Measurements from ENCODE around the gene ZNF860.

Gene ZNF860

DNA sequence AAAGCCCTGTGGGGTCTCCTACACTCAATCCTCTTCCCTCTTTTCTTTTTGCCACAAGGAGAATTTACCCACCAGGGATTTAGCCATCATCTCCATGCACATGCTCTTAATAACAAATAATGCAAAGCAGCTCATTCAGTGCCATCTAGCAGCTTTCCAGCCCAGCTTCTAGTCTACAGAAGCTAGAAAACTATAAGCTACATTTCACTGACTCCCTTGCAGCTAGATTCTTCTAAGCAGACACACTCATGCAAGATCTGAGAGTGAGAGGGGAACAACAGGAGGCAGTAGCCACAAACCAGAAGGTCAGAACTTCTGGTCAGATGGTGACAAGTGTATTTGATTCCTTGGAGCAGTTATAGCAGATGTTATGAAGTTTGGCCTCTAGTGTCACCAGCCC, 26.0 kb upstream of the ZNF860 start:
- Mint-ChIP-seq H3K4me1 (peaks cover 5% of the 10 kb centered on the region), H3K4me3 (no peak overlapping the region)

DNA sequence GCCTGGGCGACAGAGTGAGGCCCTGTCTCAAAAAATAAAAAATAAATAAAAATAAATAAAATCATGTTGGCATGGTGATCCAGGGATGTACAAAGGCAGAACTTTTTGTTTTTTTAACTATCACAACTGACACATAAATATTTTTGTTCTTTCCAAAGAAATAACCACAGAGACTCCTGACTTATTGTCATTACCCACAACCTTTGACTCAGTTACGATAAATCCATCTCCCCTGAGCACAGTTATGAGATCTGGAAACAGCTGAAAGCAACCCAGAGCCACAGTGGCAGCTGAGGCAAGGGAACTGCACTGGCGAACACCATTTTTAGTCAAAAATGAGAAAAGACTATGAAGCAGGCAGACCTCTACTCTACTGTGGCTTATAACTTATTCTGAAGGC, 24.4 kb upstream of the ZNF860 start:
- H3K27ac Mint-ChIP-seq: no peak overlapping the region
- DNase-seq (no peak), ATAC-seq (no peak)
- H3K27me3 Mint-ChIP-seq: peaks cover 25% of the 10 kb centered on the region
- H3K4me3 Mint-ChIP-seq: no peak overlapping the region
- H3K4me1 Mint-ChIP-seq: peaks cover 11% of the 10 kb centered on the region
- peaks cover 8 to 9% of the 10 kb centered on the region in 2 donors for H3K9me3 Mint-ChIP-seq

More for the DNA sequence above, 26.0 kb upstream of the ZNF860 start:
- no peak overlapping the region for H3K27ac Mint-ChIP-seq
- H3K27me3 Mint-ChIP-seq: peaks cover 26% of the 10 kb centered on the region
- no peak for DNase-seq
- ATAC-seq: no peak
- peaks cover 11 to 14% of the 10 kb centered on the region in 2 donors for H3K9me3 Mint-ChIP-seq

DNA sequence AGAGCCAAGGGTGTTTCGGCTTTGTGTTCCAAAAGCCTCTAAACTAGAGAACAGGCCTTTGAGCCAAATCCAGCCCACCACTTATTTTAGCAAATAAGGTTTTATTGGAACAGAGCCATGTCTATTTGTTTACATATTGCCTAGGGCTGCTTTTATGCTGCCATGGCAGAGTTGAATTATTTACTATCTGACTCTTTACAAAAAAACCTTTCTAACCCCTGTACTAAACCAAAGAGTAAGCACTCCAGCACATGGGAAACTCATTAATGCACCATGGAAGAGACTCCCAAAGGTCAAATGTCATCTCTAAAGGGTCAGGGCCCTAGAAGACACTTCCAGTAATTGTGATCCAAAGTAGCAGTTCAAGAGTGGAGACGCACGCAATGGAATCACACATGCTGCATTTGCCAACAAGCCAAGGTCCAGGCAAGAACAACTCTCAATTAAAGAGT, 22.8 kb upstream of the ZNF860 start:
- peaks cover 8 to 9% of the 10 kb centered on the region in 2 donors for H3K9me3 Mint-ChIP-seq
- ATAC-seq (no peak), DNase-seq (no peak)
- no peak overlapping the region for H3K4me3 Mint-ChIP-seq
- H3K4me1 Mint-ChIP-seq: peaks cover 13% of the 10 kb centered on the region
- H3K27ac Mint-ChIP-seq: no peak overlapping the region
- peaks cover 22% of the 10 kb centered on the region for H3K27me3 Mint-ChIP-seq

DNA sequence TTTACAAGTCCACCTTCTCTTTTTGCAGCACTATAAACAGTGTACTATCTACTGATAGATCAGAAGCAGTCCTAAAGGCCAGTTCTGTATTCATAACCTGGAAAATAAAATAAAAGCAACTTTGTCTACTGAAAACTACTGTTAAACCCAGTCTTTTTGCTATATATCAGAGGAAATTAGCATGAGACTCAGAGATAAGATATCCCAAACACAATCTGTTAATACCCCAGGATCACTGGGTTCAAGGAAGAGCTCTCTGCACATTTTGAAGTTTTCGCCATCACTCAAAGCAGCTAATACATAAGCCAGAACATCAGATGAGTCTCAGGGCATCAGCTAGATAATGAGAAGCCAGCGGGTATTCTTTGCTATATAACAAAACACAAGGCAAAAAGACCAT, 22.3 kb upstream of the ZNF860 start:
- Mint-ChIP-seq H3K4me1 (peaks cover 13% of the 10 kb centered on the region), H3K27me3 (peaks cover 27% of the 10 kb centered on the region), H3K4me3 (no peak overlapping the region), H3K27ac (peak overlapping the region; percentile 48 to 49), H3K9me3 (peaks cover 8 to 9% of the 10 kb centered on the region in 2 donors)
- no peak for ATAC-seq
- no peak for DNase-seq

DNA sequence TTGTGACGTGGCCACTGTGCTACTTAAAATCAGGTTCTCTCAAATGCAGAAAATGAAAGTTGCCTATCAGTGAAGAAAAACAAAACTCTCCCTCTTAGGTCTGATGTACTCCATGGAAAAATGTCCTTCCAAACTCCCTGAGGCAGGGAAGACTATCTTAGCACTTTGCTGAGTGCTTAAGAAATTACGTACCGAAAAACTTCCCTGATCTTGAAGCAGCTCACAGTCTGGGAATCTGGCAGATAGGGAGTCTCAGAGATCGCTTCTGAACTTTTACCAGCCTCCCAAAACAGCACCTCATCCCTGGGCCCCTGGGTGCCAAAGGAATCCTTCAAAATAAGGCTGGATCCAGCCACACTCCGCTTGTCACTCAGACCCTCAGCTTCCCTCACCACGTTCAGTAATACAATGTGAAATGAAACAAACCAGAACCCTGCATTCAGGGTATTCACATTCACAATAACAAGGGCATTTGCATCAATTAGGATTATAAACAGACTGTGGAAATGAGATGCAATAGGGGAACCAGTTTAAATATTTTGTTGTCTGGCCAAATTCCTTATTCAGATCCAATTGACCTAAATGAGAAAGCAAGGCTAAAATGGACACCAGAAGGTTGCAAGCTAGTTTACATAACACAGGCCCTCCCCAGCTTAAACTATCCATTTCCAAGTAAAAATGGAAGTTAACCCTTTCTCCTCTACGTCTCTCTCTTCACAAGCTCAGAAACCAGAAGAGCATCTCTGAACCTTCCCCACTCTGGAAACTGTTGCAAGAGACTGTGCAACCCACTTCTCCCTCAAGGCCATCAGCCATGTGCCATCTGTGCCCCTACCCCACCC, 21.4 kb upstream of the ZNF860 start:
- peaks cover 28% of the 10 kb centered on the region for H3K27me3 Mint-ChIP-seq
- peaks cover 5 to 7% of the 10 kb centered on the region in 2 donors for H3K9me3 Mint-ChIP-seq
- ATAC-seq (no peak), DNase-seq (no peak)
- H3K4me1 Mint-ChIP-seq: peaks cover 13% of the 10 kb centered on the region
- H3K27ac Mint-ChIP-seq: peak overlapping the region in 1 of 2 donors; percentile 72
- H3K4me3 Mint-ChIP-seq: no peak overlapping the region

DNA sequence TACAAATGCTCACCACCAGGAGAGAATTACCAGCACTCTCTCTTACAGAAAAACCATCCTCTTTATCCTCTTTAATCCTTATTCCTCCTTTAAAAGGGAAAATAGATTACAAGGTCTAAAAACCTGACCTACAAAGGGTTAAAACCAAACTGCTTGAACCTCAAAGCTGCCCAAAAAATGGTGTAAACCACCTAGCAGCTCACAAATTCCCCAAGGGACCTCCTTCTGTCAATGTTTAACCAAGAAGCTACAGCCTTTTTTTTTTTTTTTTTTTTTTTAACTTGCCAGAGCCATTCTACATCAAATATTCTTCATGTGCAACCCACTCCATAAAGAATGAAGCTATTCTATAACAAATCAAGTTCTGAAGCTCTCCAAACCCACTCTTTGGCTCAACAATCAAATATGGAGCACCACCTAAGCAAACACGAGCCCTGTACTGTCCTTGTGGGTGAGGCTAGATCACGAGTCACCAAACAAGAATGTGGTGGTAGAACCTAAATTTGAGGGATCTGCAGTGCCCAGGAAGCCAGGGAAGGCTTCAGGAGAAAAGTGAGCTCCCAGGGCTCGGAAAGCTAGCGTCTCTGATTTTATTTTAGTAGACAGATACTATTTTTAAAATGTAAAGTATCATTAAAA, 20.6 kb upstream of the ZNF860 start:
- no peak for DNase-seq

DNA sequence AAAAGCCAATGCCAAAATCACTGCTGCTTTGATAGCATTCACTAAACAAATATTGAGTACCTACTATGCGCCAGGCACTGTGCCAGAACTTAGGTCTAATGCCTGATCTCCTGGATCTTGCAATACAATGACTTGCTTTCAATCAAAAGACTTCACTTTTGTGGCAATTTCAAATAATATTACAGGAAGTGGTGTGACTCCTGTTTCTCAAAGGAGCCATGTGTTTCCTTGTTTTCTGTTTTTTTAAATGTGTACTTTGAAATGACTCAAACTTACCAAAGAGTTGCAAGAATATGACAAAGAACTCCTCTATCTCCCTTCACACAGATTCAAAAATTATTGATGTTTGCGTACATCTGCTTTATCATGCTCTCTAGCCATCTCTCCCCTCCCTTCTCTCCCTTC, 18.7 kb upstream of the ZNF860 start:
- DNase-seq (no peak), ATAC-seq (peak; percentile 49)
- H3K4me3 Mint-ChIP-seq: peak overlapping the region in 1 of 2 donors; percentile 55
- no peaks in the 10 kb centered on the region for H3K9me3 Mint-ChIP-seq
- peaks cover 13% of the 10 kb centered on the region for H3K4me1 Mint-ChIP-seq
- peak overlapping the region in 1 of 2 donors; percentile 93 for H3K27ac Mint-ChIP-seq
- H3K27me3 Mint-ChIP-seq: peaks cover 28% of the 10 kb centered on the region

More for the DNA sequence above, 20.6 kb upstream of the ZNF860 start:
- H3K4me3 Mint-ChIP-seq: no peak overlapping the region
- H3K27ac Mint-ChIP-seq: peak overlapping the region in 1 of 2 donors; percentile 54
- no peaks in the 10 kb centered on the region for H3K9me3 Mint-ChIP-seq
- no peak for ATAC-seq
- peaks cover 13% of the 10 kb centered on the region for H3K4me1 Mint-ChIP-seq
- H3K27me3 Mint-ChIP-seq: peaks cover 28% of the 10 kb centered on the region

DNA sequence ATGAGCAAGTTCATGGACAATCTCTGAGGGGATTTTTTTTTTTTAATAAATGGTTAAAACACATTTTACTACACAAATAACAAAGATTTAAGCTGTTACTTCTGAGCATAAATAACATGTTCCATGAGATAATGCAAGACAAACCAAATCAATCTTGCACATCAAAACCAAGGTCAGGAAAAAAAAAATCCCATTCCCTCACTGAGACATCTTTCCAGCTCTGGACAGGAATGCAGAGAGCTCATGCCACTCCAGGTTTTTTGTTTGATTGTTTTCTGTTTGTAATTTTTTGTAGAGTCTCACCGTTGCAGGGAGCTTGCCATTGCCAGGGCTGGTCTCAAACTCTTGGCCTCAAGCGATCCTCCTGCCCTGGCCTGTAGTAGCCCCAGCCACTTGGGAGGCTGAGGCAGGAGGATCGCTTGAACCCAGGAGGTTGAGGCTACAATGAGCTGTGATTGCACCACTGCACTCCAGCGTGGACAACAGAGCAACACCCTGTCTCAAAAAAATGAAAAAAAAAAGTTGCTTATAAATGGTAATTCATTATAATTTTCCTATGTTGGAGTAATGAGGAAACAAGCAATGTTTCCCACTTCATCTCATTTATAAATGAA, 14.5 kb upstream of the ZNF860 start:
- no peak for DNase-seq
- Mint-ChIP-seq H3K27ac (no peak overlapping the region), H3K27me3 (peaks cover 9% of the 10 kb centered on the region), H3K4me3 (no peak overlapping the region), H3K4me1 (peaks cover 6% of the 10 kb centered on the region), H3K9me3 (no peaks in the 10 kb centered on the region)
- ATAC-seq: no peak

DNA sequence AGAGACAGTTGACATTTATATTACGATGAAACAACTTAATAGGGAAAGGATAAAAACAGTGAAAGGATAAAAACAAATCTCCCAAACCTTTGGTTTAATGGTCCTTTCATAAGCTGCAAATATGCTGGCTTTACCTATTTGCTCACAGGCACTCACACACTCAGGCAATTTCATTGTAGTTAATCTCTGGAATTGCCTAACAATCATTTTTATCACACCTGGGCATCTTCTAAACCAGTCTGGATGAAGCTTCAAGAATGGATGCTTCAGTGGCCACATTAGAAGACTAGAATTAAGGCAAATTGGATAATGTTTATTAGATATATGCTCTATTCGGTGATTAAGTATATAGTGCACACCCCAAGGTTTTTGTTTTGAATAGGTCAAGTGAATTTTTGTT, 14.0 kb upstream of the ZNF860 start:
- Mint-ChIP-seq H3K27ac (no peak overlapping the region), H3K4me1 (peaks cover 6% of the 10 kb centered on the region), H3K4me3 (no peak overlapping the region), H3K9me3 (no peaks in the 10 kb centered on the region), H3K27me3 (peaks cover 9% of the 10 kb centered on the region)
- ATAC-seq (no peak), DNase-seq (no peak)

DNA sequence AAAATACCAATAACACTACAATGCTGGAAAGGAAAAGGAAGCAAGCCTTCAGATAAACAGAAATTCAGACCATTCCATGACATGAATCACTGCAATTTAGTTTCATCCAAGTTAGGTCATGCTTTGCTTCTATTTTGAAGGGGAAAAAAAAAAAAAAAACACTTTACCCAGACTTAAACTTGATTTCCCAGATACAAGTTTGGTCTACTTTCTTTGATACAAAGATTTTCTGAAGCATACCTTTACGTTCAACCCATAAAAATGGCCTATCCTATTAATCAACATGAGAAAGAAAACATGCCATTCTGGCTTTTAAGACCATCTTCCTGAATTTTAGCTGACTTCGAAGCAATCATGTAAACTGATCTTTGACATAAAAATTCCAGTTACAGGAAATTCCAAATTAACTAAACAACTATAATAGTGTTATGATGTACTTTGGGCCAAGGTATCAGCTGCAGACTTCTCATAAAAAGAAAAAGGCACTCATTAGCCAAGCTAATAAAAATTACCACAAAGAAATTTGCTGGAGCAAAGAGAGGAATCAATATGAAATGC, 13.1 kb upstream of the ZNF860 start:
- DNase-seq: no peak
- Mint-ChIP-seq H3K4me1 (no peaks in the 10 kb centered on the region), H3K9me3 (no peaks in the 10 kb centered on the region), H3K27me3 (peaks cover 9% of the 10 kb centered on the region), H3K4me3 (no peak overlapping the region), H3K27ac (no peak overlapping the region)
- ATAC-seq: no peak

DNA sequence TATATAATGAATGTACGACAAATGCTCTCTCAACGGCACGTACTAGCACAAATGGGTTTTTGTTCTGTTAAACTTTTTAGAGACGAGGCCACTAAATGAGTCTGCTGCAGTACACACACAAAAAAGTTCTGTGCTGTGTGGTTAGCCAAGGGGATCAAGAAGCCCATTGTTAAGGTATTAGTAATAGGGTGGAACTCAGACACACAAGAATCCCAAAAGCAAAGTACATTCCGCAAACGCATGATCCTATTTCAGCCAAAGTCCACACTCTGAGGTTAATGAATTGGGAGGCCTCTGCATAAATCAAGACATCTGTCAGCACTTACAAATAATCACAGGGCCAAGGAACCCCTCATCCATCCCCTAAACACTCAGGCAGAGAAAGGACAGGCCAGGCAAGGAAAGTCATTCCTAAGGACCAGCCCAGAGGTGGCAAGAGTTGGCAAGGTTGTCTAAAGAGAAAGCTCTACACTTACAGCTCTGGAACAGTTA, 12.6 kb upstream of the ZNF860 start:
- Mint-ChIP-seq H3K4me1 (no peaks in the 10 kb centered on the region), H3K27ac (no peak overlapping the region), H3K9me3 (no peaks in the 10 kb centered on the region), H3K27me3 (peaks cover 5% of the 10 kb centered on the region), H3K4me3 (no peak overlapping the region)
- DNase-seq: no peak
- ATAC-seq: no peak

DNA sequence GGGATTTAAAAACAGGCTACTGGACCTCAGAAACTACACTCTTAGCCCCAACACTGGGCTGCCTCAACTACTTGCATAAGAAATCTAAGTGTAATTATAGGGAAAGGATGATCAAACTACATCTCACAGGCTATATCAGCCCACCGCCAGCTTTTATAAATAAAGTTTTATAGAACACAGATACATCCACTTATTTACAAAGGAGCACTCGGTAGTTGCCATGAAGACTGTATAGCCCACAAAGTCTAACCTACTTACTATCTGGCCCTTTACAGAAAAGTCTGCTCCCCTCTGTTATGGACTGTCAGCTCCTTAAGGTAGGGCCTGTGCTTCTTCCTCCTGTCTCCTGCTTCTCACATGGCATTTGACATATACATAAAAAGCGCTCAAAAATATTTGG, 9.9 kb upstream of the ZNF860 start:
- no peak for ATAC-seq
- no peak overlapping the region for H3K4me3 Mint-ChIP-seq
- no peaks in the 10 kb centered on the region for H3K9me3 Mint-ChIP-seq
- H3K27me3 Mint-ChIP-seq: peaks cover 27% of the 10 kb centered on the region
- no peaks in the 10 kb centered on the region for H3K4me1 Mint-ChIP-seq
- no peak overlapping the region for H3K27ac Mint-ChIP-seq
- no peak for DNase-seq

DNA sequence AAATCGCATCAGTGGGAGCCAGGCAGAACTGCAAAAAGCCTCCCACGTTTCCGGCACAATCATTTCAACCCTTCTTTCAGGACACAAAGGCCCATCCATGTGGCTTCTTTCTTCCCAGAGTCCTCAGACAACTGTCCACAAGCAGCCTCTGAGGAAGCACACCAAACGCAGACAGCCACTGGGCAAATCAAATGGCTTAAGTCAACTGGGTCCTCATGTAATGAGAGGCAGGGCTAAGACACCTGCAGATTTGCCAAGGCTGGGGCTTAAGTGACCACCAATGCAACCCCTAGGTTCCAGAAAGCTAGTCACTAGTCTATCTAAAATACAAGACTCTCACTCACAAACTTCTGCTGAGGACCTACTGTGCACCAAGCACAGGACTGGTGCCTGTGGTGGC, 8.5 kb upstream of the ZNF860 start:
- no peaks in the 10 kb centered on the region for H3K4me1 Mint-ChIP-seq
- peaks cover 41% of the 10 kb centered on the region for H3K27me3 Mint-ChIP-seq
- peaks cover 0 to 3% of the 10 kb centered on the region in 2 donors for H3K9me3 Mint-ChIP-seq
- DNase-seq (no peak), ATAC-seq (no peak)
- no peak overlapping the region for H3K27ac Mint-ChIP-seq
- no peak overlapping the region for H3K4me3 Mint-ChIP-seq

DNA sequence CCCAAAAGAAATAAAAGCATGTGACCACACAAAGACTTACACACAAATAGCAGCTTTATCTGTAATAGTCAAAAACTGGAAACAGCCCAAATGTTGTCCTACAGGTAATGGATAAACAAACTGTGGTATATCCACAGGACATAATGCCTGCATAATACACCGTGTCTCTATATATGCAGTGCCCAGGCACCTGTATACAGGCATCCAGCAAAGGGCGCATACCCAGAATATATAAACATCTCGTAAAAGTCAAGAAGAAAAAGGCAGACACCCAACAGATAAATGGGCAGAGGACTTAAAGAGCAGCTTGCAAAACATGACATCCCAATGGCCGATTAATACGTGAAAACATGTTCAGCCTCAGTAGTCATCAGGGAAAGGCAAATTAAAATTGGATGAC, 7.7 kb upstream of the ZNF860 start:
- no peak overlapping the region for H3K27ac Mint-ChIP-seq
- ATAC-seq: no peak
- H3K9me3 Mint-ChIP-seq: peaks cover 0 to 3% of the 10 kb centered on the region in 2 donors
- peaks cover 49% of the 10 kb centered on the region for H3K27me3 Mint-ChIP-seq
- DNase-seq: no peak
- no peak overlapping the region for H3K4me3 Mint-ChIP-seq
- H3K4me1 Mint-ChIP-seq: peaks cover 6% of the 10 kb centered on the region

DNA sequence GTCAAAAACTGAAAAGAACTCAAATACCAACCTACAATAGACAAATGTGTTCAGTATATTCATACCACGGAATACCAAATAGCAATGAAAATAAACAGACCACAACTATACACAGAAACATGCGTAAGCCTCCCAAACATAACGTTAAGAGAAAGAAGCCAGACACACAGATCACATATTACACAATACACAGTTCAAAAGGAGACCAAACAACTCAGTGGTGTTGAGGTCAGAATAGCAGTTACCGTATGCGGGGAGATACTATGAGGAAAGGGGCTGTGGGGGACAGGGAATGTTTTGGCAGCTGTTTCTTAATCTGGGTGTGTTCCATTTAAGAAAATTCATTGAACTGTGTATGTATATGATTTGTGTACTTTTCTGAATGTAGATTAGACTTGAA, 7.1 kb upstream of the ZNF860 start:
- Mint-ChIP-seq H3K4me1 (peaks cover 13% of the 10 kb centered on the region), H3K4me3 (no peak overlapping the region), H3K27me3 (peaks cover 55% of the 10 kb centered on the region), H3K27ac (no peak overlapping the region), H3K9me3 (peaks cover 0 to 3% of the 10 kb centered on the region in 2 donors)
- DNase-seq (no peak), ATAC-seq (no peak)

Measured in stimulated activated naive CD8-positive, alpha-beta T cell treated with anti-CD3 and anti-CD28 coated beads, Interleukin-15, amount 100 ng/mL, for 72 hours (primary cell).